Gastroesophageal sphincter (tissue), 3 donors: ENCODE measurements around the gene NPR1.

Source experiments
- POLR2A ChIP-seq, 2 donors: fragments of 450-650 bp; IDR thresholded peaks; one replicate each; pipeline ENCODE4 v1.6.1; 2017; ENCODE audit warnings: antibody characterized with exemption in 2 of 2, mild to moderate bottlenecking in 2 of 2, moderate library complexity in 1 of 2
- TF ChIP-seq, protein P1 (sequence below), 4 experiments: fragments of 200-600 bp in 2 of 4; fragments of 450-650 bp in 2 of 4; sonication (generic) in 1 of 4; IDR thresholded peaks; one replicate each; pipeline ENCODE4 v1.5.1; 2017 to 2019; ENCODE audit warnings: antibody characterized with exemption in 4 of 4, mild to moderate bottlenecking in 2 of 4, moderate library complexity in 2 of 4

DNA sequence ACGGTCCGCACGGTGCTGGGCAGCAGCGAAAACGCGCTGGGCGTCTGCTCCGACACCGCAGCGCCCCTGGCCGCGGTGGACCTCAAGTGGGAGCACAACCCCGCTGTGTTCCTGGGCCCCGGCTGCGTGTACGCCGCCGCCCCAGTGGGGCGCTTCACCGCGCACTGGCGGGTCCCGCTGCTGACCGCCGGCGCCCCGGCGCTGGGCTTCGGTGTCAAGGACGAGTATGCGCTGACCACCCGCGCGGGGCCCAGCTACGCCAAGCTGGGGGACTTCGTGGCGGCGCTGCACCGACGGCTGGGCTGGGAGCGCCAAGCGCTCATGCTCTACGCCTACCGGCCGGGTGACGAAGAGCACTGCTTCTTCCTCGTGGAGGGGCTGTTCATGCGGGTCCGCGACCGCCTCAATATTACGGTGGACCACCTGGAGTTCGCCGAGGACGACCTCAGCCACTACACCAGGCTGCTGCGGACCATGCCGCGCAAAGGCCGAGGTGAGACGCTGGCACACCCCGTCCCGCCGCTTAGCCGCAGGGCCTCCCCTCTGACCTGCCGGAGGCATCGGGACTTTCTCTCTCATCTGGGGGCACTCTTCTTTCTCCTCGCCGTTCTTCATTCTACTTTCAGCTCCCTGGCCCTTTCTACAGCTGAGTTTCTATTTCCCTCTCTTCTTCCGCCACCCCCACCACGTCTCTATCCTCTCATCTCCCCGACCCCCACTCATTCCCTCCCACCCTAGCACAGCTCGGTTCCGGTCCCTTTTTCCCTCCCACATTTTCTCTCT, 1.0 kb downstream of the NPR1 start:
- TF ChIP-seq, protein P1, sequence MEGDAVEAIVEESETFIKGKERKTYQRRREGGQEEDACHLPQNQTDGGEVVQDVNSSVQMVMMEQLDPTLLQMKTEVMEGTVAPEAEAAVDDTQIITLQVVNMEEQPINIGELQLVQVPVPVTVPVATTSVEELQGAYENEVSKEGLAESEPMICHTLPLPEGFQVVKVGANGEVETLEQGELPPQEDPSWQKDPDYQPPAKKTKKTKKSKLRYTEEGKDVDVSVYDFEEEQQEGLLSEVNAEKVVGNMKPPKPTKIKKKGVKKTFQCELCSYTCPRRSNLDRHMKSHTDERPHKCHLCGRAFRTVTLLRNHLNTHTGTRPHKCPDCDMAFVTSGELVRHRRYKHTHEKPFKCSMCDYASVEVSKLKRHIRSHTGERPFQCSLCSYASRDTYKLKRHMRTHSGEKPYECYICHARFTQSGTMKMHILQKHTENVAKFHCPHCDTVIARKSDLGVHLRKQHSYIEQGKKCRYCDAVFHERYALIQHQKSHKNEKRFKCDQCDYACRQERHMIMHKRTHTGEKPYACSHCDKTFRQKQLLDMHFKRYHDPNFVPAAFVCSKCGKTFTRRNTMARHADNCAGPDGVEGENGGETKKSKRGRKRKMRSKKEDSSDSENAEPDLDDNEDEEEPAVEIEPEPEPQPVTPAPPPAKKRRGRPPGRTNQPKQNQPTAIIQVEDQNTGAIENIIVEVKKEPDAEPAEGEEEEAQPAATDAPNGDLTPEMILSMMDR (IDR thresholded peaks at IDR 0.05): peak in 3 of 4 experiments; percentile 33 to 41 (median 40)
- TF ChIP-seq POLR2A (IDR thresholded peaks at IDR 0.05): no peak
